GM23338 (cell line): ENCODE results near the gene GHR. TPM values are rescaled to one million over a fixed set of nuclear protein-coding genes. Genes with fewer than 3 reads are reported as not detected.

Experiments
- ATAC-seq: fragments of 200-7000 bp; cut with Tn5 transposase; 3 replicates; pipeline ENCODE4 v1.9.1; 2020
- DNase-seq: peaks from one replicate; pipeline ENCODE4 v3.0.0-alpha.2; 2015; ENCODE audit warnings: low spot score
- H2AFZ ChIP-seq: fragments of 200-600 bp; sonication (generic); 2 replicates; pipeline ENCODE4 v1.8.0; 2016; ENCODE audit warnings: antibody characterized with exemption, mild to moderate bottlenecking, moderate library complexity
- H3F3A ChIP-seq: fragments of 200-600 bp; sonication (generic); replicated peaks from 2 replicates; pipeline ENCODE4 v1.8.0; 2017; ENCODE audit warnings: antibody characterized with exemption, mixed run types, low read depth
- H3K27ac ChIP-seq: fragments of 200-600 bp; sonication (generic); 2 replicates; pipeline ENCODE4 v1.6.1; 2016; ENCODE audit warnings: low read depth
- H3K27me3 ChIP-seq: fragments of 200-600 bp; sonication (generic); 2 replicates; pipeline ENCODE4 v1.8.0; 2016; ENCODE audit warnings: mild to moderate bottlenecking, mixed run types, moderate library complexity; ENCODE audit not compliant: insufficient read depth
- H3K36me3 ChIP-seq: fragments of 200-600 bp; sonication (generic); 2 replicates; pipeline ENCODE4 v1.8.0; 2016; ENCODE audit warnings: mild to moderate bottlenecking; ENCODE audit not compliant: insufficient read depth
- H3K4me1 ChIP-seq: fragments of 200-600 bp; sonication (generic); 2 replicates; pipeline ENCODE4 v1.8.0; 2016; ENCODE audit warnings: mild to moderate bottlenecking, moderate library complexity; ENCODE audit not compliant: insufficient read depth
- H3K4me2 ChIP-seq: fragments of 200-600 bp; sonication (generic); 2 replicates; pipeline ENCODE4 v1.7.1; 2017; ENCODE audit warnings: mixed run types
- H3K4me3 ChIP-seq: fragments of 200-600 bp; sonication (generic); 2 replicates; pipeline ENCODE4 v1.6.1; 2016; ENCODE audit warnings: mixed run types
- H3K79me2 ChIP-seq: fragments of 200-600 bp; sonication (generic); replicated peaks from 2 replicates; pipeline ENCODE4 v1.8.0; 2017; ENCODE audit warnings: mild to moderate bottlenecking; ENCODE audit not compliant: insufficient read depth
- H3K9me2 ChIP-seq: fragments of 200-600 bp; sonication (generic); 2 replicates; pipeline ENCODE4 v1.8.0; 2017; ENCODE audit not compliant: insufficient read depth
- H4K20me1 ChIP-seq: fragments of 200-600 bp; sonication (generic); replicated peaks from 2 replicates; pipeline ENCODE4 v1.8.0; 2017; ENCODE audit warnings: mild to moderate bottlenecking; ENCODE audit not compliant: insufficient read depth
- H3K27ac Mint-ChIP-seq: 2 replicates; pipeline ENCODE4 v1.8.0; 2020; ENCODE audit warnings: inconsistent platforms, mild to moderate bottlenecking, moderate library complexity, mixed read lengths
- H3K27me3 Mint-ChIP-seq: 3 replicates; pipeline ENCODE4 v1.8.0; 2022; ENCODE audit warnings: low read depth, mild to moderate bottlenecking, moderate library complexity, mixed read lengths, inconsistent platforms; ENCODE audit not compliant: insufficient read depth, poor library complexity
- H3K36me3 Mint-ChIP-seq: 3 replicates; pipeline ENCODE4 v1.8.0; 2021; ENCODE audit warnings: low read depth, mild to moderate bottlenecking, inconsistent platforms, moderate library complexity, mixed read lengths
- H3K4me1 Mint-ChIP-seq: 3 replicates; pipeline ENCODE4 v1.8.0; 2020; ENCODE audit warnings: mild to moderate bottlenecking, inconsistent platforms, mixed read lengths
- H3K4me3 Mint-ChIP-seq: 3 replicates; pipeline ENCODE4 v1.8.0; 2021; ENCODE audit warnings: moderate library complexity, mild to moderate bottlenecking, inconsistent platforms, mixed read lengths
- H3K9me3 Mint-ChIP-seq: 3 replicates; pipeline ENCODE4 v1.8.0; 2020; ENCODE audit warnings: moderate library complexity, mild to moderate bottlenecking, inconsistent platforms, mixed read lengths
- CREB1 ChIP-seq: fragments of 250-450 bp; sonication (Bioruptor Pico); IDR thresholded peaks from 2 replicates; pipeline ENCODE4 v1.5.0; 2020; ENCODE audit warnings: low read depth, mild to moderate bottlenecking, moderate library complexity
- EZH2 ChIP-seq: fragments of 200-600 bp; sonication (generic); IDR thresholded peaks from one replicate; pipeline ENCODE4 v1.8.0; 2017; ENCODE audit warnings: antibody characterized with exemption, mild to moderate bottlenecking, low read depth; ENCODE audit not compliant: unreplicated experiment
- EZH2phosphoT487 ChIP-seq: fragments of 200-600 bp; sonication (generic); IDR thresholded peaks from one replicate; pipeline ENCODE4 v1.8.1; 2018; ENCODE audit warnings: antibody characterized with exemption; ENCODE audit not compliant: unreplicated experiment
- JUNB ChIP-seq: IDR thresholded peaks from one replicate; pipeline ENCODE4 v1.6.1; 2016; ENCODE audit warnings: antibody characterized with exemption; ENCODE audit not compliant: unreplicated experiment
- NANOG ChIP-seq: IDR thresholded peaks from 2 replicates; pipeline ENCODE4 v1.6.1; 2016; ENCODE audit warnings: antibody characterized with exemption, borderline replicate concordance
- POLR2AphosphoS5 ChIP-seq: IDR thresholded peaks from 2 replicates; pipeline ENCODE4 v1.6.1; 2016; ENCODE audit warnings: antibody characterized with exemption, low read depth
- STAT1 ChIP-seq: IDR thresholded peaks from one replicate; pipeline ENCODE4 v1.6.1; 2016; ENCODE audit warnings: antibody characterized with exemption; ENCODE audit not compliant: unreplicated experiment
- ZNF114 ChIP-seq: fragments of 250-450 bp; sonication (Bioruptor Pico); IDR thresholded peaks from 2 replicates; pipeline ENCODE4 v1.5.0; 2020; ENCODE audit warnings: mild to moderate bottlenecking, moderate library complexity
- ZNF331 ChIP-seq: fragments of 250-450 bp; sonication (Bioruptor Pico); IDR thresholded peaks from 2 replicates; pipeline ENCODE4 v1.5.0; 2020; ENCODE audit warnings: low read depth, mild to moderate bottlenecking, moderate library complexity
- polyA plus RNA-seq: library from polyadenylated mRNA; unstranded; fragments of >200 nt; fragmentation: Nextera tagmentation; extraction: Ambion mirVana; gene quantifications from 2 replicates; pipeline ENCODE4 v1.2.1, GENCODE V29; 2016
- total RNA-seq: library from RNA; depleted of rRNA; stranded (reverse); fragments of >200 nt; shearing (Covaris generic); gene quantifications from 2 replicates; pipeline ENCODE4 v1.2.3, GENCODE V29; 2014
- TF ChIP-seq, protein P1 (sequence below): IDR thresholded peaks from one replicate; pipeline ENCODE4 v1.6.1; 2018; ENCODE audit warnings: antibody characterized with exemption; ENCODE audit not compliant: unreplicated experiment
- TF ChIP-seq, protein P2 (sequence below): fragments of 250-450 bp; sonication (Bioruptor Pico); IDR thresholded peaks from 2 replicates; pipeline ENCODE4 v1.5.0; 2020; ENCODE audit warnings: mild to moderate bottlenecking, moderate library complexity
- TF ChIP-seq, protein P3 (sequence below): IDR thresholded peaks from 2 replicates; pipeline ENCODE4 v1.6.1; 2016; ENCODE audit warnings: antibody characterized with exemption
- TF ChIP-seq, protein P4 (sequence below), 2 experiments: fragments of 200-600 bp in 1 of 2; sonication (generic) in 1 of 2; conservative IDR thresholded peaks; 2 replicates each; pipeline versions ENCODE4 v1.5.1 to v1.6.1; 2016 to 2017; ENCODE audit warnings: antibody characterized with exemption in 2 of 2, low read depth in 2 of 2, mild to moderate bottlenecking in 2 of 2, moderate library complexity in 1 of 2

The GHR gene
- total and polyA plus RNA-seq, 2 experiments from 2014 or later = 0.21 to 1.9 TPM

DNA sequence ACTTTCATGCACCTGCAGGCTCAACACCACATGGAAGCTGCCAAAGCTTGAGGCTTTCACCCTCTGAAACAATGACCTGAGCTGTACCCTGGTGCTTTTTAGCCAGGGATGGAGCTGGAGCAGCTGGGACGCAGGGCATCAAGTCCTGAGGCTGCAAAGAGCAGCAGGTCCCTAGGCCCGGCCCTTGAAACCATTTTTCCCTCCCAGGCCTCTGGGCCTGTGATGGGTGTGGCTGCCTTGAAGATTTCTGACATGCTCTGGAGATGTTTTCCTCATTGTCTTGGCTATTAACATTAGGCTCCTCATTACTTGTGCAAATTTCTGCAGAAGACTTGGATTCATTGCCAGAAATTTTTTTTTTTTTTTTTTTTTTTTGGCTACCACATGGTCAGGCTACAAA, 30.3 kb upstream of the GHR start:
- H3K36me3 ChIP-seq = 0 out of 2 replicates have a peak, but pooled peaks cover 3% of the 10 kb centered on the region
- Mint-ChIP-seq H3K9me3 (peaks cover 77% of the 10 kb centered on the region), H3K4me3 (no peak overlapping the region), H3K27me3 (no peaks in the 10 kb centered on the region), H3K4me1 (no peaks in the 10 kb centered on the region), H3K27ac (no peak overlapping the region), H3K36me3 (peaks cover 20% of the 10 kb centered on the region)
- no peaks in the 10 kb centered on the region for H3F3A ChIP-seq
- no peak overlapping the region for H3K27ac ChIP-seq
- no peak overlapping the region for H3K4me3 ChIP-seq
- ATAC-seq (no peak), DNase-seq (no peak)
- no peaks in the 10 kb centered on the region for H4K20me1 ChIP-seq
- no peaks in the 10 kb centered on the region for H3K27me3 ChIP-seq
- no peak overlapping the region for H2AFZ ChIP-seq
- no peaks in the 10 kb centered on the region for H3K9me2 ChIP-seq
- no peak overlapping the region for H3K4me2 ChIP-seq
- H3K79me2 ChIP-seq = no peaks in the 10 kb centered on the region
- TF ChIP-seq, protein P1, sequence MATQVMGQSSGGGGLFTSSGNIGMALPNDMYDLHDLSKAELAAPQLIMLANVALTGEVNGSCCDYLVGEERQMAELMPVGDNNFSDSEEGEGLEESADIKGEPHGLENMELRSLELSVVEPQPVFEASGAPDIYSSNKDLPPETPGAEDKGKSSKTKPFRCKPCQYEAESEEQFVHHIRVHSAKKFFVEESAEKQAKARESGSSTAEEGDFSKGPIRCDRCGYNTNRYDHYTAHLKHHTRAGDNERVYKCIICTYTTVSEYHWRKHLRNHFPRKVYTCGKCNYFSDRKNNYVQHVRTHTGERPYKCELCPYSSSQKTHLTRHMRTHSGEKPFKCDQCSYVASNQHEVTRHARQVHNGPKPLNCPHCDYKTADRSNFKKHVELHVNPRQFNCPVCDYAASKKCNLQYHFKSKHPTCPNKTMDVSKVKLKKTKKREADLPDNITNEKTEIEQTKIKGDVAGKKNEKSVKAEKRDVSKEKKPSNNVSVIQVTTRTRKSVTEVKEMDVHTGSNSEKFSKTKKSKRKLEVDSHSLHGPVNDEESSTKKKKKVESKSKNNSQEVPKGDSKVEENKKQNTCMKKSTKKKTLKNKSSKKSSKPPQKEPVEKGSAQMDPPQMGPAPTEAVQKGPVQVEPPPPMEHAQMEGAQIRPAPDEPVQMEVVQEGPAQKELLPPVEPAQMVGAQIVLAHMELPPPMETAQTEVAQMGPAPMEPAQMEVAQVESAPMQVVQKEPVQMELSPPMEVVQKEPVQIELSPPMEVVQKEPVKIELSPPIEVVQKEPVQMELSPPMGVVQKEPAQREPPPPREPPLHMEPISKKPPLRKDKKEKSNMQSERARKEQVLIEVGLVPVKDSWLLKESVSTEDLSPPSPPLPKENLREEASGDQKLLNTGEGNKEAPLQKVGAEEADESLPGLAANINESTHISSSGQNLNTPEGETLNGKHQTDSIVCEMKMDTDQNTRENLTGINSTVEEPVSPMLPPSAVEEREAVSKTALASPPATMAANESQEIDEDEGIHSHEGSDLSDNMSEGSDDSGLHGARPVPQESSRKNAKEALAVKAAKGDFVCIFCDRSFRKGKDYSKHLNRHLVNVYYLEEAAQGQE = no peak
- TF ChIP-seq, protein P2, sequence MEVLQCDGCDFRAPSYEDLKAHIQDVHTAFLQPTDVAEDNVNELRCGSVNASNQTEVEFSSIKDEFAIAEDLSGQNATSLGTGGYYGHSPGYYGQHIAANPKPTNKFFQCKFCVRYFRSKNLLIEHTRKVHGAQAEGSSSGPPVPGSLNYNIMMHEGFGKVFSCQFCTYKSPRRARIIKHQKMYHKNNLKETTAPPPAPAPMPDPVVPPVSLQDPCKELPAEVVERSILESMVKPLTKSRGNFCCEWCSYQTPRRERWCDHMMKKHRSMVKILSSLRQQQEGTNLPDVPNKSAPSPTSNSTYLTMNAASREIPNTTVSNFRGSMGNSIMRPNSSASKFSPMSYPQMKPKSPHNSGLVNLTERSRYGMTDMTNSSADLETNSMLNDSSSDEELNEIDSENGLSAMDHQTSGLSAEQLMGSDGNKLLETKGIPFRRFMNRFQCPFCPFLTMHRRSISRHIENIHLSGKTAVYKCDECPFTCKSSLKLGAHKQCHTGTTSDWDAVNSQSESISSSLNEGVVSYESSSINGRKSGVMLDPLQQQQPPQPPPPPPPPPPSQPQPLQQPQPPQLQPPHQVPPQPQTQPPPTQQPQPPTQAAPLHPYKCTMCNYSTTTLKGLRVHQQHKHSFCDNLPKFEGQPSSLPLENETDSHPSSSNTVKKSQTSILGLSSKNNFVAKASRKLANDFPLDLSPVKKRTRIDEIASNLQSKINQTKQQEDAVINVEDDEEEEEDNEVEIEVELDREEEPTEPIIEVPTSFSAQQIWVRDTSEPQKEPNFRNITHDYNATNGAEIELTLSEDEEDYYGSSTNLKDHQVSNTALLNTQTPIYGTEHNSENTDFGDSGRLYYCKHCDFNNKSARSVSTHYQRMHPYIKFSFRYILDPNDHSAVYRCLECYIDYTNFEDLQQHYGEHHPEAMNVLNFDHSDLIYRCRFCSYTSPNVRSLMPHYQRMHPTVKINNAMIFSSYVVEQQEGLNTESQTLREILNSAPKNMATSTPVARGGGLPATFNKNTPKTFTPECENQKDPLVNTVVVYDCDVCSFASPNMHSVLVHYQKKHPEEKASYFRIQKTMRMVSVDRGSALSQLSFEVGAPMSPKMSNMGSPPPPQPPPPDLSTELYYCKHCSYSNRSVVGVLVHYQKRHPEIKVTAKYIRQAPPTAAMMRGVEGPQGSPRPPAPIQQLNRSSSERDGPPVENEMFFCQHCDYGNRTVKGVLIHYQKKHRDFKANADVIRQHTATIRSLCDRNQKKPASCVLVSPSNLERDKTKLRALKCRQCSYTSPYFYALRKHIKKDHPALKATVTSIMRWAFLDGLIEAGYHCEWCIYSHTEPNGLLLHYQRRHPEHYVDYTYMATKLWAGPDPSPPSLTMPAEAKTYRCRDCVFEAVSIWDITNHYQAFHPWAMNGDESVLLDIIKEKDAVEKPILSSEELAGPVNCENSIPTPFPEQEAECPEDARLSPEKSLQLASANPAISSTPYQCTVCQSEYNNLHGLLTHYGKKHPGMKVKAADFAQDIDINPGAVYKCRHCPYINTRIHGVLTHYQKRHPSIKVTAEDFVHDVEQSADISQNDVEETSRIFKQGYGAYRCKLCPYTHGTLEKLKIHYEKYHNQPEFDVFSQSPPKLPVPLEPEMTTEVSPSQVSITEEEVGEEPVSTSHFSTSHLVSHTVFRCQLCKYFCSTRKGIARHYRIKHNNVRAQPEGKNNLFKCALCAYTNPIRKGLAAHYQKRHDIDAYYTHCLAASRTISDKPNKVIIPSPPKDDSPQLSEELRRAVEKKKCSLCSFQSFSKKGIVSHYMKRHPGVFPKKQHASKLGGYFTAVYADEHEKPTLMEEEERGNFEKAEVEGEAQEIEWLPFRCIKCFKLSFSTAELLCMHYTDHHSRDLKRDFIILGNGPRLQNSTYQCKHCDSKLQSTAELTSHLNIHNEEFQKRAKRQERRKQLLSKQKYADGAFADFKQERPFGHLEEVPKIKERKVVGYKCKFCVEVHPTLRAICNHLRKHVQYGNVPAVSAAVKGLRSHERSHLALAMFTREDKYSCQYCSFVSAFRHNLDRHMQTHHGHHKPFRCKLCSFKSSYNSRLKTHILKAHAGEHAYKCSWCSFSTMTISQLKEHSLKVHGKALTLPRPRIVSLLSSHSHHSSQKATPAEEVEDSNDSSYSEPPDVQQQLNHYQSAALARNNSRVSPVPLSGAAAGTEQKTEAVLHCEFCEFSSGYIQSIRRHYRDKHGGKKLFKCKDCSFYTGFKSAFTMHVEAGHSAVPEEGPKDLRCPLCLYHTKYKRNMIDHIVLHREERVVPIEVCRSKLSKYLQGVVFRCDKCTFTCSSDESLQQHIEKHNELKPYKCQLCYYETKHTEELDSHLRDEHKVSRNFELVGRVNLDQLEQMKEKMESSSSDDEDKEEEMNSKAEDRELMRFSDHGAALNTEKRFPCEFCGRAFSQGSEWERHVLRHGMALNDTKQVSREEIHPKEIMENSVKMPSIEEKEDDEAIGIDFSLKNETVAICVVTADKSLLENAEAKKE (CRISPR knock-in tag) = no peak
- TF ChIP-seq, protein P3, sequence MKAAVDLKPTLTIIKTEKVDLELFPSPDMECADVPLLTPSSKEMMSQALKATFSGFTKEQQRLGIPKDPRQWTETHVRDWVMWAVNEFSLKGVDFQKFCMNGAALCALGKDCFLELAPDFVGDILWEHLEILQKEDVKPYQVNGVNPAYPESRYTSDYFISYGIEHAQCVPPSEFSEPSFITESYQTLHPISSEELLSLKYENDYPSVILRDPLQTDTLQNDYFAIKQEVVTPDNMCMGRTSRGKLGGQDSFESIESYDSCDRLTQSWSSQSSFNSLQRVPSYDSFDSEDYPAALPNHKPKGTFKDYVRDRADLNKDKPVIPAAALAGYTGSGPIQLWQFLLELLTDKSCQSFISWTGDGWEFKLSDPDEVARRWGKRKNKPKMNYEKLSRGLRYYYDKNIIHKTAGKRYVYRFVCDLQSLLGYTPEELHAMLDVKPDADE = no peak
- TF ChIP-seq CREB1 = no peak
- TF ChIP-seq, protein P4, sequence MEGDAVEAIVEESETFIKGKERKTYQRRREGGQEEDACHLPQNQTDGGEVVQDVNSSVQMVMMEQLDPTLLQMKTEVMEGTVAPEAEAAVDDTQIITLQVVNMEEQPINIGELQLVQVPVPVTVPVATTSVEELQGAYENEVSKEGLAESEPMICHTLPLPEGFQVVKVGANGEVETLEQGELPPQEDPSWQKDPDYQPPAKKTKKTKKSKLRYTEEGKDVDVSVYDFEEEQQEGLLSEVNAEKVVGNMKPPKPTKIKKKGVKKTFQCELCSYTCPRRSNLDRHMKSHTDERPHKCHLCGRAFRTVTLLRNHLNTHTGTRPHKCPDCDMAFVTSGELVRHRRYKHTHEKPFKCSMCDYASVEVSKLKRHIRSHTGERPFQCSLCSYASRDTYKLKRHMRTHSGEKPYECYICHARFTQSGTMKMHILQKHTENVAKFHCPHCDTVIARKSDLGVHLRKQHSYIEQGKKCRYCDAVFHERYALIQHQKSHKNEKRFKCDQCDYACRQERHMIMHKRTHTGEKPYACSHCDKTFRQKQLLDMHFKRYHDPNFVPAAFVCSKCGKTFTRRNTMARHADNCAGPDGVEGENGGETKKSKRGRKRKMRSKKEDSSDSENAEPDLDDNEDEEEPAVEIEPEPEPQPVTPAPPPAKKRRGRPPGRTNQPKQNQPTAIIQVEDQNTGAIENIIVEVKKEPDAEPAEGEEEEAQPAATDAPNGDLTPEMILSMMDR (conservative IDR thresholded peaks at IDR 0.05; ENCODE audit: low read depth in 2 of 2) = no peak
- no peak for TF ChIP-seq POLR2AphosphoS5
- no peak for TF ChIP-seq EZH2
- TF ChIP-seq JUNB = no peak
- no peak for TF ChIP-seq NANOG
- no peak for TF ChIP-seq ZNF331
- no peak for TF ChIP-seq STAT1
- TF ChIP-seq ZNF114 = no peak
- no peak for TF ChIP-seq EZH2phosphoT487
- no peaks in the 10 kb centered on the region for H3K4me1 ChIP-seq
